Ishikawa (cell line): ENCODE measurements around the gene ADTRP.

Source experiments
- CEBPB ChIP-seq: IDR thresholded peaks from 2 replicates; pipeline ENCODE4 v1.6.1; 2012
- CREB1 ChIP-seq: IDR thresholded peaks from 2 replicates; pipeline ENCODE4 v1.6.1; 2012; ENCODE audit warnings: low read depth
- EGR1 ChIP-seq: IDR thresholded peaks from 2 replicates; pipeline ENCODE4 v1.6.1; 2012
- EP300 ChIP-seq: IDR thresholded peaks from 2 replicates; pipeline ENCODE4 v1.6.1; 2012; ENCODE audit warnings: borderline replicate concordance
- FOXM1 ChIP-seq: IDR thresholded peaks from 2 replicates; pipeline ENCODE4 v1.6.1; 2012; ENCODE audit warnings: low read depth, borderline replicate concordance
- MAX ChIP-seq: IDR thresholded peaks from 2 replicates; pipeline ENCODE4 v1.6.1; 2012
- NFIC ChIP-seq: IDR thresholded peaks from 2 replicates; pipeline ENCODE4 v1.6.1; 2012
- RAD21 ChIP-seq: IDR thresholded peaks from 2 replicates; pipeline ENCODE4 v1.6.1; 2012; ENCODE audit warnings: low read depth
- REST ChIP-seq: IDR thresholded peaks from 2 replicates; pipeline ENCODE4 v1.6.1; 2012; ENCODE audit warnings: low read depth, mild to moderate bottlenecking
- TAF1 ChIP-seq: IDR thresholded peaks from 2 replicates; pipeline ENCODE4 v1.6.1; 2012; ENCODE audit warnings: low read depth, mild to moderate bottlenecking
- TCF12 ChIP-seq: IDR thresholded peaks from 2 replicates; pipeline ENCODE4 v1.6.1; 2012; ENCODE audit warnings: low read depth
- TEAD4 ChIP-seq: IDR thresholded peaks from 2 replicates; pipeline ENCODE4 v1.6.1; 2012
- USF1 ChIP-seq: IDR thresholded peaks from 2 replicates; pipeline ENCODE4 v1.6.1; 2012
- YY1 ChIP-seq: IDR thresholded peaks from 2 replicates; pipeline ENCODE4 v1.6.1; 2012; ENCODE audit warnings: low read depth
- ZBTB7A ChIP-seq: IDR thresholded peaks from 2 replicates; pipeline ENCODE4 v1.6.1; 2012; ENCODE audit warnings: low read depth

Gene ADTRP

GRCh38 chr6:11814106-11814505 lies 35.5 kb upstream of the ADTRP start:
- TF ChIP-seq MAX (no peak), YY1 (no peak), TCF12 (no peak), EP300 (no peak), TEAD4 (no peak)

GRCh38 chr6:11813606-11814005 lies 35.0 kb upstream of the ADTRP start:
- TF ChIP-seq TEAD4 (no peak), EGR1 (no peak), YY1 (no peak), TAF1 (no peak), ZBTB7A (no peak), RAD21 (no peak), CREB1 (no peak), MAX (no peak)

- TF ChIP-seq CEBPB (no peak), MAX (no peak), TCF12 (no peak), REST (no peak), TAF1 (no peak), EGR1 (no peak), RAD21 (no peak), ZBTB7A (no peak), CREB1 (no peak), EP300 (no peak), YY1 (no peak)
Observed at GRCh38 chr6:11812951-11813350, 34.3 kb upstream of the ADTRP start.

GRCh38 chr6:11812439-11812838 lies 33.8 kb upstream of the ADTRP start:
- TF ChIP-seq TAF1 (no peak), EP300 (no peak), TCF12 (no peak), REST (no peak), NFIC (no peak), USF1 (no peak), CEBPB (no peak), TEAD4 (no peak), RAD21 (no peak), MAX (no peak), EGR1 (no peak), ZBTB7A (no peak), FOXM1 (no peak), CREB1 (no peak)

- TF ChIP-seq YY1 (no peak), FOXM1 (no peak), ZBTB7A (no peak), REST (no peak), EGR1 (no peak), MAX (no peak), EP300 (no peak), TAF1 (no peak), CREB1 (no peak), USF1 (no peak), CEBPB (no peak), TCF12 (no peak), RAD21 (no peak), TEAD4 (no peak), NFIC (no peak)
Observed at GRCh38 chr6:11811644-11812264, 33.2 kb upstream of the ADTRP start.
